ENCODE data around the gene CLEC16A.
"Not testable (repeated sequence)": the region's sequence is repeated elsewhere in the genome, so short reads cannot be mapped to it uniquely, and the experiment has no call there.

Gene CLEC16A

GRCh38 chr16:11211977-11212797, 267.8 kb downstream of the CLEC16A start:
- no peak for DNase-seq

DNA sequence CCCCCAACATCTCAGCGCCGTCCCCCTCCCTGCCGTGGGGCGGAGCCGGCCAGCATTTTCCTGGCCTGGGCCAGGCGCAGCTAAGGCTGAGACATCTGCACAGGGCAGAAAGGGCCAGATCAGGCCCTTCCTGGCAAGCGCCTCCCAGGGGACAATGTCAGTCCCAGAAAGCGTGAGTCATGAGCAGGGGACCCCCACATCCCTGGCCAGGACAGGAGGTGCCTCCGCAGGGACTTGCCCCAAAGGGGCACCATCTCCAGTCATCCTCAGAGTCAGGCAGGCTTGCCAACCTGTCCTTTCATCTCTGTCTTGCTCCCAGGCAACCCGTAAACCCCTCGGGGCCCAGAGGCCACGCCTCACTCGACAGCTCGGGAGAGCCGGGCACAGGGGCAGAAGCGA, 268.4 kb downstream of the CLEC16A start:
- no peak for DNase-seq

DNA sequence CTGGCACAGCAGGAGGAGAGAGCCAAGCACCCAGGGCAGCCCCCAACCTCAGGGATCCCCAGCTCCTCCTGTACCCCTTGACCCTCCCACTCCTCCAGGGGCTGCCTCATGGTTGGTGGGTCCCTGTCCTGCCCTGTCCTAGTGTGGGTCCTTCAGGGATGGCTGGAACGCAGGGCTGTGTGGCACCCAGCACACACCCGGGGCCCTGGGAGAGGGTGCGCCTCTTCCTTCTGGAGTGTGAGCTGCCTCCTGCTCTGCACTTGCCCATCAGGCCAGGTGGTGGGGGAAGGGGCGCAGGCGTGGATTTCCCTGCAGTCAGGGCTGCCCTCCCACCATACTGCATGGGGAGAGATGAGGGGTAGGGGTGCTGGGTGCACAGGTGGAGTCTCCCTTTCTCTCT, 269.0 kb downstream of the CLEC16A start:
- DNase-seq, result no peak

DNA sequence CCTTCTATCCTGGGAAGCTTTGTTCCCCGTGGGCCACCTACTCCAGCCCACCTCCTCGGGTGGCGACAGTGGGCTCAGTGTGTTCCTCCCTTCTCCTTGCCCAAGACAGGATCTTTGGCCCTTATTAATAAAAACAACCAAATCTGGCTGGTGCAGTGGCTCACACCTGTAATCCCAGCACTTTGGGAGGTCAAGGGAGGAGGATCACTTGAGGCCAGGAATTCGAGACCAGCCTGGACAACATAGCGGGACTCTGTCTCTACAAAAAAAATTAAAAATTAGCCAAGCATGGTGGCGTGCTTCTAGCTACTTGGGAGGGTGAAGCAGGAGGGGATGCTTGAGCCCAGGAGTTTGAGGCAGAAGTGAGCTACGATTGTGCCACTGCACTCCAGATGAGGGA, 269.4 kb downstream of the CLEC16A start:
- no peak for DNase-seq

DNA sequence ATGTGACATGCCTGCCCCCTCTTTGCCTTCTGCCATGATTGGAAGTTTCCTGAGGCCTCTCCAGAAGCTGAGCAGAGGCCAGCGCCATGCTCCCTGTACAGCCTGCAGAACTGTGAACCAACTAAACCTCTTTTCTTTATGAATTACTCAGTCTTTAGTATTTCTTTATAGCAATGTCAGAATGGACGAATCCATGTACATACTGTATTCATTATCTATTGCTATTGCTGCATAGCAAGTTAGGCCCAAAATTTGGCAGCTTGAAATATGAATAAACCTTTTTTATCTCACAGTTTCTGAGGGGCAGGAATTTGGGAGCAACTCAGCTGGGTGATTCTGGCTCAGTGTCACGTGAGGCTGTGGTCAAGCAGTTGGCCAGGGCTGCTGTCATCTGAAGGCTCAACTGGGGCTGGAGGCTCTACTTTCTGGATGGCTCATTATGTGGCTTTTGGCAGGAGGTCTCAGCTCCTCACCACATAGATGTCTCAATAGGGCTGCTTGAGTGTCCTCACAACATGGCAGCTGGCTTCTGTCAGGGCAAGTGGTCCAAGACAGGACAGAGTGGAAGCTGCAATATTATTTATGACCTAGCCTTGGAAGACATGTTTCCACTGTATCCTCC, 271.7 kb downstream of the CLEC16A start:
- no peak for DNase-seq

DNA sequence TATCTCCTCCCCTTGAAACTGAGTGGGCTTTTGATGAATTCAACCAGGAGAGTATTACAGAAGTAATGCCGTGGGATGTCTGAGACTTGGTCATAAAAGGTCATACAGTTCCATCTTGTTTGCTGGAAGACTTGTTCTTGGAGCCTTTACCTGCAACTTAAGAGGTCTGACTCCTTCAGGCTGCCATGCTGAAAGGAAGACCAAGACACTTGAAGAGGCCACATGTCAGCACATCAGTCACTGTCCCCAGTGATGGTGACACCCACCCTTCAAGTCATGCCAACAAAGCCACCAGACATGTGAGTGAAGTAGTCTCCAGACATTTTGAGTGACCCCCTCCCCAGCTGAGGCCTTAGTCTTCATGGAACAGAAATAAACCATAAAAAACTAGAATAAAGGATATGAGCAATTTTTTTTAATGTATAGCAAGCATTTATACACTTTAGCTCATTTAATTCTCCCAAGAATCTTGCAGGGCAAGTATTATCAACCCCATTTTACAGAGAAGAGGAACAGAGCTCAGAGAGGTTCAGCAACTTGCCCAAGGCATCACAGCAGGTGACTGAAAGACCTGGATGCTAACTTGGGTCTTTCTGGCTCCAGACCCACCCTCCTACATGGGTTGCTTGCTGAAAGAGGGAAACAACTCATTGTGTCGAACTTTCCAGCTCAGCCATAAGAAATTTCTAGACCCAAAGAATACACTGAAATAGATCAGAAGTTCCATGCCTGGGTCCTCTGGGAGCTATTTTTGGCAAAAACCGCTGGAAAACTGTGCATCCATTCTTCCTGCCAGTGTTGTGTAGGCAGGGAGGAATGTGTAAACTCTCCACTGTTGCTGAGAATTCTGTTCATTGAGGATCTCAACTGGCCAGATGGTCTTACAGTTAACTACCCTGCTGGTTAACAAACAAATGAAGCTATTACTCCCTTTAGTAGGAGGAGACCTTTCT, 273.6 kb downstream of the CLEC16A start:
- DNase-seq, result no peak

- no peak for DNase-seq
Measured at GRCh38 chr16:11218604-11218962, 274.2 kb downstream of the CLEC16A start.

DNA sequence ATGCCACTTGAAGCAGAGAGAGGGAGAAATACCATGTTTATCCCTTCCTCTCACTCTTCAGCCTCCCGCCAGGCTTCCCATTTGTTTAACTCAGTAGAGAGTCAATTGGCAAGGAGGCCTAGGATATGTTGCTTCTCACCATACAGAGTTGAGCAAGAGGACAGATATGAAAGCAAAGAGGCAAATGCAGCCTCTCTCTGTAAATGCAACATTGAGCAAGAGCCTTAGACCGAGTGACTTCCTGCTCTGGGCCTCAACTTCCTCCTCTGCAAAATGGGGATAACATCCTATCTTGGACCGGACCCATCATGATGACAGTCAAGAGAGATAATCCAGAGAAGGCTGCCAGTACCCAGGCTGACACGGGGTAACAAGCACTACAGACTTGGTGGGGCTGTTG, 274.8 kb downstream of the CLEC16A start:
- no peak for DNase-seq

DNA sequence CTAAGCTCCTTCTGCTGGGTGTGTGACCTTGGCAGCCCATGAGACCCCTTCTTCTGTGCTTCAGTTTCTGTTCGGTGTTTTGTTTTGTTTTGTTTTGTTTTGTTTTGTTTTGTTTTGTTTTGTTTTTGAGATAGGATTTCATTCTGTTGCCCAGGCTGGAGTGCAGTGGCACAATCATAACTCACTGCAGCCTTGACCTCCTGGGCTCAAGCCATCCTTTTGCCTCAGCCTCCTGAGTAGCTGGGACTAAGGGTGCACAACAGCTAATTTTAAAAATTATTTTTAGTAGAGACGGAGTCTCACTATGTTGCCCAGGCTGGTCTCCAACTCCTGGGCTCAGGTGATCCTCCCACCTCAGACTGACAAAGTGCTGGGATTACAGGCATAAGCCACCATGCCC, 276.1 kb downstream of the CLEC16A start:
- not testable (repeated sequence) for DNase-seq

DNA sequence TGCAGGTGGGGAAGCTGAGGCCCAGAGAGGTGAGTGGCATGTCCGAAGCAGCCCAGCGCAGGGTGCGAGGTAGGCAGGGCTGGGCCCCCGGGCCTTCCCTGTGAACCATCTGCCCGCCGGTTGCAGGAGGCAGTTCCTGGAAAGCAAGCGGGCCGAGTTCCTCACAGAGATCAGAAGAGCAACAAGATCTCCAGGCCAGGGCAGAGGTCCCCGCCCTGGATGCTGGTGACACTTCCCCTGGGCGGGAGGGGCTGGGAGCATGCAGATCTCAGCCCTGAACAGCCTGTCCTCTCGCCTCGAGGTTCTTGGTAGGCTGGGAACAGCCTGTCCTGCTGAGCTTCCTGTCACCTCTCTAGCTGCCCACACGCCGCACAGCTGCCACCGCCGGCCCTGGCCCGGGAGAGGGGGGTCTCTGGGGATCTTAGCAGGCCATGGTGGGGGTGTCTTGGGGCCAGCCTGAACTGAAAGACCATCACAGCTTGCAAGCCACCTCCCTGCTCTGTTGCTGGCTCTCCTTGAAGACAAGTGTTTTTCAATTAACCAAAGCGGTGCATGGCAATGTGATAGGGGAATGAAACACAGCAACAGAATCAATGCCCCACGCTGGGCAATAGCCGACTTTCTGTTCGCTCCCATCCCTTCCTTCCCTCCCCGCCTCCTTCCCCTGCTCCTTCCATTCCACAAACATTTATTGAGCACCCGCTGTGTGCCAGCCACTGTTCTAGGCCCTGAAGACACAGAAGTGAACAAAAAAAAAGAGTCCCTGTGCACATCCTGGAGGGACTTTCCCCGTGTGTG, 279.9 kb downstream of the CLEC16A start:
- no peak for DNase-seq

DNA sequence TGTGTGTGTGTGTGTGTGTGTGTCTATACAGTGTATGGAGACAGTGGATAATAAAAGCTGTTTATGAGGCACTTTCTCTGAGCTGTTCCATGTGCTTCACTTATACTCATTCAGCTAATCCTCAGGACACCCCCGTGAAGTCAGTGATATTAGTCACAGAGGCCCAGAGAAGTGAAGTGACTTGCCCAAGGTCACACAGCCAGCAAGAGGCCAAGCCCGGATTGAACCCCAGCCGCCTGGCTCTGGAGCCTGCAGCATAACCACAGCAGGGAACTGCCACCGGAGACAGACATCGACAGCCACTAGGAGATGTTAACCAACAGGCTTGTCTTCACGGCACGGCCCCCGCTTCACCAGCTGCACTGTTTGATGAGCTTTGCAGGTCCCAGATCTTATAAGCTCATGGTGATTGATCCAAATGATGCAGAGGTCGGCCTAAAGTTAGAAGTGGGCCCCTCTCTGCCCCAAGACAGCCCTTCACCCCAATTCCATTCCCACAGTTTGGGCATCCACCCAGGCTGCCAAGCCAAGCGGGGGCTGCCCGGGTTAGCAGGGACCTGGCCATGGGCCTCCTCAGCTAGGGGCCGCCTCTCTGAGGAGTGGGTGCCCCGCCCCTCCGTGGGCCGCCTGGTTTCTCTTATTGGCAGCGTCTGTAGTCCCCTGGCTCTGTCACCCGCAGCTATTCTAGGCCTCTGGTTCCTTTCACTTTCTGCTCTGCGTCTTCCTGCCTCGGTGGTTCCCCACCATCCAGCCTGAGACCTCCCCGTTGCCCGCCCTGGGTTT, 280.7 kb downstream of the CLEC16A start:
- no peak for DNase-seq

- DNase-seq, result no peak
Measured at GRCh38 chr16:11225677-11226549, 281.5 kb downstream of the CLEC16A start.

- DNase-seq, result no peak
Measured at GRCh38 chr16:11229432-11229831, 285.1 kb downstream of the CLEC16A start.

DNA sequence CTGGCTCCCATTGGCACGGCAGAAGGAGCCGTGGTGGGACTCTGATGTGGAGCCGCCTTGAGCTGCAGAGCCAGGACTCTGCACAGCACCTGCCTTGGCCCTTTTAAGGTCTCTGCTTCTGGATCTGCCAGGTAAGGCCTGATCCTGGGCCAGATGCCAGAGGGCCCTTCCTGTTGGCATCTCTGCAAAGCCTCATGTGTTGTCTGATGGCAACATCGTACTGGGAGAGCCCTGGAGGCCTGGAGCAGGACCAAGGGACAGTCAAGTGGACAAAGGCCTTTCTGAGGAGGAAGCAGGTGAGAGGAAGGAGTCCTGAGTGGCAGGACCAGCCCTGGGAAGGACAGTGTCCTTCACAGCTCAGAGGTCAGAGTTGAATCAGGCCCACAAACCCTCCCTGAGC, 285.5 kb downstream of the CLEC16A start:
- no peak for DNase-seq

- no peak for DNase-seq
Measured at GRCh38 chr16:11231367-11231970, 287.1 kb downstream of the CLEC16A start.
